Activated CD8-positive, alpha-beta memory T cell treated with anti-CD3 and anti-CD28 coated beads, Interleukin-2, amount 50 U/mL, for 4 hours (primary cell): ENCODE data around the gene NUP50.

Experiments used
- DNase-seq: peaks from one replicate; pipeline ENCODE4 v3.0.0-alpha.2; 2020

NUP50 gene

DNA sequence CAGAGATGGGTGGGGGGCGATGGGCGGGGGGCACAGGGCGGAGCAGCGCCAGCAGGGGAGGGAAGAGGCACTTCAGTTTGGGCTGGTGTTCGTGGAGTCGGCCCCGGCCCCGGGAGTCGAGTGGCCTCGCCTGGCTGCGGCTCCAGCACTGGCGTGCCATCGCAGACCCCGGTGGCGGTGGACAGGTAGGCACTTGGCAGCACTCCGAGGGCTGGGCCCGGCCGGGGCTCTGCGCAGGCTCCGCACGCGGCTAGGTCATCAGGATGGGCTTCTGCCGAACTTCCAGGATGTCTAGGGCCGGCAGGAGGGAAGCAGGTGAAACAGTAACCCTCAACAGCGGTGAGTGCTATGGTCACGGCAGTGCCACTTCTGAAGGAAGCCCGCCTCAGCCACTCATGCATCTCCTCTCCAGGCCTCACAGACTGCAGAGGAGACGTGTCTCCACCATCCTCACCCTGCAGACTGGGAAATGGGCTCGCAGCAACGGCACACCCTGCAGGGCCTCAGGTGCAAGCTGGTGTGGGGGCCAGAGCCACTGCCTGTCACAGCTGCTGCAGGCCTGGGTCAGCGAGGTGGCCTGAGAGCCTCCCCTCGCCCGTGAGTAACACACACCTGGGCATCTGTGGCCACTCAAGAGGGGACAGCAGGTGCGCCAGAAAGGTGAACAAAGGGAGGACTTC, 33.3 kb downstream of the NUP50 start:
- DNase-seq, result no peak

- no peak for DNase-seq
Measured at GRCh38 chr22:45197606-45198462, 34.1 kb downstream of the NUP50 start.

DNA sequence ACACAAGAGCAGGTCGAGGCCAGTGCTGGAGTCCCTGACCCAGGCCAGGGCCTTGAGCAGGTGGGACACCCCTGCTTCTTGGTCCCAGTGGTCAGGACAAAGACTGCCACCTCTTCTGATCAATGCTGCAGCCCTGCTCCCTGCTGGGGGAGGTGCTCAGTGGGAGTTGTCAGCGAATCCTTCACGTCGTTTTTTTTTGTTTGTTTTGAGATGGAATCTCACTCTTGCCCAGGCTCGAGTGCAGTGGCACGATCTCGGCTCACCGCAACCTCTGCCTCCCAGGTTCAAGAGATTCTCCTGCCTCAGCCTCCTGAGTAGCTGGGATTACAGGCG, 34.7 kb downstream of the NUP50 start:
- no peak for DNase-seq

GRCh38 chr22:45199723-45200122, 36.0 kb downstream of the NUP50 start:
- DNase-seq, result no peak

DNA sequence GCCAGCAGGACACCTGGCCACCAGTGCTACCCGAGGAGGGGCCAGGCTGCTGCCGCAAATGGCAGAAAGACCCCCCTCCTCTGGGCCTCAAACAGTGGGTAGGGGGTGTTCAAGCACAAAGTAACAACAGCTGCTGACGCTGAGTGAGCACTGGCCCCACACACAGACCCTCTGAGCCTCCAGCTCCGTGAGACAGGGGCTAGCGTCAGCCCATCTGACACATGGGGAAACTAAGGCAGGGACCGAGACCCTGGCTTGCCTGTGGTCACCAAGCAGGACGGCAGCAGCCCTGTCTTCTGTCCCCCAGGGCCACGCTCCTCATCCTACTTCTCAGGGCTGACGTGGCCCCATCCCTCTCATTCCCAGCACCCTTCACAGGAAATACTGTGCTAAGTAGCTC, 36.5 kb downstream of the NUP50 start:
- no peak for DNase-seq

DNA sequence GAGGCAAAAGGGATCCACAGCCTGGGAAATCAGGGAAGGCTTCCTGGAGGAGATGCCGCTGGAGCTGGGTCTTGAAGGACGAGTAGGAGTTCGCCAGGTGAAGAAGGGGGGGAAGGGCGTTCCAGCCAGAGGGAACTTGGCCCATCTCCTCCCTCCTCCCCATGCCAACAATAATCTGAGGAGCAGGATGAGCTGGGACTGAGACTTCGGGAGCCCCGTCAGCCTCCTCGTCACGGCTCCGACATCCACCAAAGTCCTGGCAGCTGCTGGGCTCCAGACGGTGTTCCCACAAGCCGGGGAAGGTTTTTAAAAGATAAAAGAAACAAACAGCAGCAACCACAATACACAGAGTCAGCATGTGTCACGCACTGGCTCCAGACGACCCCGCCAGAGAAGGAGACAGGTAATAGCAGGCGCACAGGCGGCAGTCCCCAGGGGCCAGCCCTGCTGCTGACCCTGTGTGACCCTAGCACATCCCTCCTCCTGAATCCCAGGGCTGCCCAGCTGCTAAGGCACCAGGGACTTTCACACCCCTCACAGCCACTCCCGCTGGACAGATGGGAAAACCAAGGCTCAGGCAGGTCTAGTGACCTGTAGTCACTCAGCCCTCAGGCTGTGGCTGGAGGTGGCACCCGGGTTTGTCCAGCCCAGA, 37.3 kb downstream of the NUP50 start:
- no peak for DNase-seq

DNA sequence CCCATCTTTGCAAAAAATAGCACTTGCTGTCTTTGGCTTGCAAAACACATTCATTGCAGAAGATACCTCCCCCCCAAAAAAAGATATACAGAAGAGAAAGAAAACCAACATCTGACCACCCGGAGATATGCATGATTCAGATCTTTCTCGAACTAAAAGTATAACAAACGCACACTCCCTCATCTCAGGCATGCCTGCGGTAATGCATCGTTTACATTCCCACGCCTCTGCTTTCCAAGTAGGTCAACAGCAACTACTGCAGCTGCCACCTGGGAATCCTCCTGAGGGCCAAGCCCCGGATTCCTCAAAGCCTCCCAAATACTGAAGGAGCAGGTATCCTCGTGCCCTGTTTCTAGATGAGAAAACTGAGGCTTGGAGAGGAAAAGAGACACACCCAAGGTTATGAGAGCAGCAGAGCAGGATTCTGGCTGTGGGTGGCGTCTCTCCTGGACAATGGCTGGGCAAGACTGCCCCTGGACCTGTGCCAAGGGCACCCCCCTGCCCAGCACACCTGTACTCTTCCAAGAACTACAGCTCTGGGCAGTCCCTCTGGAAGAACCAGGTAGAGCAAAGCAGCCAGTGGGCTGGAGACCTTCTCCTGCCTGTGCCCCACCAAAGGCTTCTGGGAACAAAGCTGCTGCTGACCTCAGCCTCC, 38.1 kb downstream of the NUP50 start:
- no peak for DNase-seq

GRCh38 chr22:45202333-45203149, 38.8 kb downstream of the NUP50 start:
- DNase-seq, result no peak

GRCh38 chr22:45203150-45203951, 39.6 kb downstream of the NUP50 start:
- DNase-seq, result no peak

DNA sequence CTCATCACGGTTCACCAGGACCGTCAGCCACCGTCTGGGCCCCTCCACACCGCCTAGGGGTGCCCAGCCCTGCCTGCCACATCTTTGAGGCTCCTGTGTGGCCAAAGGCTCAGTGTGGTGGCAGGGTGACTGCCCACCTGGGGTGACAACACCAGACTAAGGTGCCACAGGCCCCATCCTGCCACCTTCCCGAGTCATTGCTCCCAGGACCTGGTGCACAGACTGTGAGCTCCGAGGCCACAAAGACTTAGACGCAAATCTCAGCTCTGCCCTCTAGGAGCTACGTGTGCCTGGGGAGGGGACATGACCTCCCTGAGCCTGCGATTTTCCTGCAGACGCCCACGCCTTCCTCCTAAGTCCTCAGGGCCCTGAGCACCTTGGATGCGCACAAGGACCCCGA, 40.5 kb downstream of the NUP50 start:
- DNase-seq, result no peak

- DNase-seq, result no peak
Measured at GRCh38 chr22:45204819-45205218, 41.1 kb downstream of the NUP50 start.

- no peak for DNase-seq
Measured at GRCh38 chr22:45205276-45205925, 41.7 kb downstream of the NUP50 start.

DNA sequence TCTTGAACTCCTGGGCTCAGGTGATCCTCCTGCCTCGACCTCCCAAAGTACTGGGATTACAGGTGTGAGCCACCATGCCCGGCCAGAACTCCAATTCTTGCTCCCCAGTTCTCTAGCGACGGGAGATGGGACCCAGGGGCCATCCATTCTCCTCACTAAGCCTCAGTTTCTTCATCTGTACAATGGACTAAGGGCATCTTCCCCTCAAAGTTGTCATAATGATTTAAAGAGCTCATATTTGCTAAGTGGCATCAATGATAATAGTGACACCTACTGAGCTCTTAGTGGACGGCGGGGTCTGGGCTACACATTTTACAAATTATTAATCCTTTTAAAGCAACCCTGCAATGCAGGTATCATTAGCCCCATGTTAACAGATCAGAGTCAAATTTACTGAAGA, 42.5 kb downstream of the NUP50 start:
- no peak for DNase-seq

GRCh38 chr22:45207533-45207932, 43.8 kb downstream of the NUP50 start:
- DNase-seq, result no peak

GRCh38 chr22:45207981-45208664, 44.4 kb downstream of the NUP50 start:
- DNase-seq, result no peak

DNA sequence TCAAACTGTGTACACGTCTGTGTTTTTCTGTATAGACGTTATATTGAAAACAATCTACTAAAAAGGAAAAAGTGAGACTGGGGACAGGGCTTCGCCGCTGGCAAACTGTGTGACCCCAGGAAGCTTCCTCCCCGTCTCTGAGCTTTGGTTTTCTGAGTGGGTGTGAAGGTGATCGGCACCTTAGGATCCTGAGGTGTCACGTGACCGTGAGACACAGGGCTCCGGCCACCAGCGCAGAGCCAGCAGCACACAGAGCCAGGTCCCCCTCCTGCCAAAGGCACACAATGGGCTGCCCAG, 44.9 kb downstream of the NUP50 start:
- DNase-seq, result no peak

GRCh38 chr22:45208993-45209838, 45.5 kb downstream of the NUP50 start:
- peak; percentile 31 for DNase-seq

DNA sequence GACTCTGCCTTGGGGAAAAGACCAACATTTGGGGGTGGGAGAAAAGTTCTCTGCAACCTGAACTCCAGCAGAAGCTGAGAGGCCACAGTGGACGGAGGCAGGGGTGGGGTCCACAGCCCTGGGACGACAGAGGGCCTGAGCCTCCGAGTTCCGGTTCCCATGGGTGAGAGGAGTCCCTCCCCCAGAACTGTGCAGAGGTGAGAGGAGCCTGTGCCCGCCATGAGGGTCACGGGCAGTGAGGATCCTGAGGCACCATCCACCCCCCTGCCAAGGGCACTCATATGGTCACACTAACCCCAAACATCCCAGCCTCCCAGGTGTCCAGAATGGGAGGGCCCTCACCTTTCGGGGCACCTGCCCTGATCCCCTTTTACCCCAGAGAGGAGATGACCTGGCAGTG, 46.4 kb downstream of the NUP50 start:
- no peak for DNase-seq

GRCh38 chr22:45210577-45210976, 46.9 kb downstream of the NUP50 start:
- DNase-seq, result no peak

DNA sequence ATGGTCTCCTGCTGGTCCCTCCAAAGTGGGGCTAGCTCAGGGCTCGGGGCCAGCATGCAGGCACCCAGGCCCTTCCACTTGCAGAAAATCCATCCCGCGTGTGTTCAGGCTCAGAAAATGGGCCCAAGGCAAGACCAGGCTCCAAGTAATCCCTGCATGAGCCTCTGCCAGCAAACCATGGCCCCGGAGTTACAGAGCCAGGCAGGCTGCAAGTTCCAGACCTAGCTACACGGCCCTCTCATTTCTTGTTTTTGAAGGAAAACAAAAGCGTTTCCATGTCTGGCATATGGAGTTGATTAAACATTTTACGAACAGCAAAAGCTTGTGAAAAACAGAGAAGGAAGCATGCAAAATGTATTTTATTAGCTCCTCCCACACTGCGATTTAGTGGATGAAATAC, 47.3 kb downstream of the NUP50 start:
- DNase-seq, result no peak
